ENCODE measurements around the gene PTPN4. TPM values are rescaled to one million over a fixed set of nuclear protein-coding genes. Genes with fewer than 3 reads are reported as not detected.
"Not testable (repeated sequence)": the region's sequence is repeated elsewhere in the genome, so short reads cannot be mapped to it uniquely, and the experiment has no call there.

PTPN4 gene
- total RNA-seq, 1 experiment from 2014 or later, result 46.8 TPM

GRCh38 chr2:120018549-120018948 is 258.8 kb downstream of the PTPN4 start:
- no peaks in the 10 kb centered on the region for H3K9me3 Mint-ChIP-seq (ENCODE audit: unreplicated experiment)
- Histone ChIP-seq H3K9me3 (peaks cover under 1% of the 10 kb centered on the region; the same call in 1 of the 2 replicates), H3K36me3 (ENCODE audit: control insufficient read depth, insufficient read depth, low read length) (no peaks in the 10 kb centered on the region; the same call in 1 of the 2 replicates), H3K4me3 (ENCODE audit: low read depth, low read length) (no peak overlapping the region), H3K4me1 (peaks cover 17% of the 10 kb centered on the region), H3K27me3 (replicated peaks; ENCODE audit: control insufficient read depth, insufficient read depth, low read length) (no peaks in the 10 kb centered on the region)
- peak in 1 of 2 experiments; percentile 19 for DNase-seq
- intact Hi-C loops (cut with micrococcal nuclease; ENCODE audit: unreplicated experiment), result loop anchor here (10.0 kb wide), 1 partner anchor 264 kb away; the partner anchor contains the start of gene PTPN4
- no peak overlapping the region for H3K4me3 Mint-ChIP-seq (ENCODE audit: unreplicated experiment)
- no peak for TF ChIP-seq CTCF (IDR thresholded peaks at IDR 0.05; ENCODE audit: insufficient read depth in 1 of 2, low read depth in 1 of 2, low read length in 1 of 2, severe bottlenecking in 1 of 2, unreplicated experiment in 1 of 2)
- H3K4me1 Mint-ChIP-seq (ENCODE audit: low read depth, unreplicated experiment), result peaks cover 41% of the 10 kb centered on the region
- H3K36me3 Mint-ChIP-seq (ENCODE audit: insufficient read depth, unreplicated experiment), result peaks cover 58% of the 10 kb centered on the region
- H3K27ac Mint-ChIP-seq (ENCODE audit: unreplicated experiment), result no peak overlapping the region
- CTCF ChIA-PET, result no interaction called here
- POLR2A ChIA-PET, result no interaction called here
- no TSS peak for BruUV-seq (replicated peaks)
- H3K27me3 Mint-ChIP-seq (ENCODE audit: insufficient read depth, unreplicated experiment), result no peaks in the 10 kb centered on the region

GRCh38 chr2:120020554-120020953 is 260.8 kb downstream of the PTPN4 start:
- no peaks in the 10 kb centered on the region for H3K9me3 Mint-ChIP-seq (ENCODE audit: unreplicated experiment)
- H3K27me3 ChIP-seq (replicated peaks; ENCODE audit: control insufficient read depth, insufficient read depth, low read length), result no peaks in the 10 kb centered on the region
- H3K27ac Mint-ChIP-seq (ENCODE audit: unreplicated experiment), result no peak overlapping the region
- peaks cover 57% of the 10 kb centered on the region for H3K36me3 Mint-ChIP-seq (ENCODE audit: insufficient read depth, unreplicated experiment)
- no peak for DNase-seq
- BruUV-seq (replicated peaks), result no TSS peak
- no peak overlapping the region for H3K4me3 Mint-ChIP-seq (ENCODE audit: unreplicated experiment)
- intact Hi-C loops (cut with micrococcal nuclease; ENCODE audit: unreplicated experiment), result no loop called here
- TF ChIP-seq CTCF (IDR thresholded peaks at IDR 0.05; ENCODE audit: insufficient read depth in 1 of 2, low read depth in 1 of 2, low read length in 1 of 2, severe bottlenecking in 1 of 2, unreplicated experiment in 1 of 2), result no peak
- peaks cover 30% of the 10 kb centered on the region for H3K4me1 Mint-ChIP-seq (ENCODE audit: low read depth, unreplicated experiment)
- peaks cover 17% of the 10 kb centered on the region for H3K4me1 ChIP-seq
- no peaks in the 10 kb centered on the region; the same call in 1 of the 2 replicates for H3K36me3 ChIP-seq (ENCODE audit: control insufficient read depth, insufficient read depth, low read length)
- peaks cover 3% of the 10 kb centered on the region; the same call in 1 of the 2 replicates for H3K9me3 ChIP-seq
- H3K27me3 Mint-ChIP-seq (ENCODE audit: insufficient read depth, unreplicated experiment), result no peaks in the 10 kb centered on the region
- H3K4me3 ChIP-seq (ENCODE audit: low read depth, low read length), result no peak overlapping the region
- ChIA-PET CTCF (no interaction called here), POLR2A (no interaction called here)

GRCh38 chr2:120022505-120022904 is 262.8 kb downstream of the PTPN4 start:
- H3K27me3 ChIP-seq (replicated peaks; ENCODE audit: control insufficient read depth, insufficient read depth, low read length); H3K27me3 Mint-ChIP-seq (ENCODE audit: insufficient read depth, unreplicated experiment); intact Hi-C loops (cut with micrococcal nuclease; ENCODE audit: unreplicated experiment); H3K9me3 Mint-ChIP-seq (ENCODE audit: unreplicated experiment); H3K4me3 Mint-ChIP-seq (ENCODE audit: unreplicated experiment); H3K36me3 ChIP-seq (ENCODE audit: control insufficient read depth, insufficient read depth, low read length); CTCF ChIA-PET; POLR2A ChIA-PET; H3K4me3 ChIP-seq (ENCODE audit: low read depth, low read length); H3K27ac Mint-ChIP-seq (ENCODE audit: unreplicated experiment); DNase-seq; BruUV-seq (replicated peaks); H3K4me1 ChIP-seq: not testable (repeated sequence)
- peaks cover 64% of the 10 kb centered on the region for H3K36me3 Mint-ChIP-seq (ENCODE audit: insufficient read depth, unreplicated experiment)
- H3K4me1 Mint-ChIP-seq (ENCODE audit: low read depth, unreplicated experiment), result peaks cover 18% of the 10 kb centered on the region
- H3K9me3 ChIP-seq, result peaks cover 12% of the 10 kb centered on the region; the same call in 1 of the 2 replicates

GRCh38 chr2:120026890-120027289 is 267.2 kb downstream of the PTPN4 start:
- Histone ChIP-seq H3K4me1 (peaks cover 6% of the 10 kb centered on the region), H3K4me3 (ENCODE audit: low read depth, low read length) (no peak overlapping the region), H3K36me3 (ENCODE audit: control insufficient read depth, insufficient read depth, low read length) (peaks cover 1% of the 10 kb centered on the region; the same call in 1 of the 2 replicates), H3K27me3 (replicated peaks; ENCODE audit: control insufficient read depth, insufficient read depth, low read length) (no peaks in the 10 kb centered on the region), H3K9me3 (peaks cover 12% of the 10 kb centered on the region; the same call in 1 of the 2 replicates)
- Mint-ChIP-seq H3K4me3 (ENCODE audit: unreplicated experiment) (no peak overlapping the region), H3K36me3 (ENCODE audit: insufficient read depth, unreplicated experiment) (peaks cover 60% of the 10 kb centered on the region), H3K27ac (ENCODE audit: unreplicated experiment) (no peak overlapping the region), H3K27me3 (ENCODE audit: insufficient read depth, unreplicated experiment) (no peaks in the 10 kb centered on the region), H3K4me1 (ENCODE audit: low read depth, unreplicated experiment) (peaks cover 18% of the 10 kb centered on the region), H3K9me3 (ENCODE audit: unreplicated experiment) (no peaks in the 10 kb centered on the region)
- DNase-seq, result no peak
- intact Hi-C loops (cut with micrococcal nuclease; ENCODE audit: unreplicated experiment), result no loop called here
- ChIA-PET POLR2A (no interaction called here), CTCF (no interaction called here)
- peak in 1 of 2 experiments; percentile 8 for TF ChIP-seq CTCF (IDR thresholded peaks at IDR 0.05; ENCODE audit: insufficient read depth in 1 of 2, low read depth in 1 of 2, low read length in 1 of 2, severe bottlenecking in 1 of 2, unreplicated experiment in 1 of 2)
- BruUV-seq (replicated peaks), result no TSS peak

Data from Caco-2 (cell line).